Fibroblast of skin of right biceps (primary cell): ENCODE measurements around the gene JMJD1C.
A peak's percentile ranks its signal among the peaks of the same experiment; 100 is the strongest.
"Not testable (repeated sequence)": the region's sequence is repeated elsewhere in the genome, so short reads cannot be mapped to it uniquely, and the experiment has no call there.

Experiments used
- DNase-seq: peaks from one replicate; pipeline ENCODE4 v3.0.0-alpha.2; 2013

Gene JMJD1C

DNA sequence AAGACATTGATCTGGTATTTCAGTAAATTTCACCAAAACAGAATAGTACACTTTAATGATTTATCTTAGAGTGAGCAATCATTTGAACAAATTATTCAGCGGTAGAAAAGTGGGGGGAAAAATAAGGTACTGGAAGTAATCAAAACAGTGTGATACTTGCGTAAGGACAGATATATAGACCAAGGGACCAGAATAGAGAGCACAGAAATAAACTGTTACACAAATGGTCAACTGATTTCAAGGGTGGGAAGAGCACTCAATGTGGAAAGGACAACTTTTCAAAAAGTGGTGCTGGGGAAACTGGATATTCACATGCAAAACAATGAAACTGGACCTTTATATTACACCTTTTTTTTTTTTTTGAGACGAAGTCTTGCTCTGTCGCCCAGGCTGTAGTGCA lies 212.7 kb downstream of the JMJD1C start:
- DNase-seq = no peak

DNA sequence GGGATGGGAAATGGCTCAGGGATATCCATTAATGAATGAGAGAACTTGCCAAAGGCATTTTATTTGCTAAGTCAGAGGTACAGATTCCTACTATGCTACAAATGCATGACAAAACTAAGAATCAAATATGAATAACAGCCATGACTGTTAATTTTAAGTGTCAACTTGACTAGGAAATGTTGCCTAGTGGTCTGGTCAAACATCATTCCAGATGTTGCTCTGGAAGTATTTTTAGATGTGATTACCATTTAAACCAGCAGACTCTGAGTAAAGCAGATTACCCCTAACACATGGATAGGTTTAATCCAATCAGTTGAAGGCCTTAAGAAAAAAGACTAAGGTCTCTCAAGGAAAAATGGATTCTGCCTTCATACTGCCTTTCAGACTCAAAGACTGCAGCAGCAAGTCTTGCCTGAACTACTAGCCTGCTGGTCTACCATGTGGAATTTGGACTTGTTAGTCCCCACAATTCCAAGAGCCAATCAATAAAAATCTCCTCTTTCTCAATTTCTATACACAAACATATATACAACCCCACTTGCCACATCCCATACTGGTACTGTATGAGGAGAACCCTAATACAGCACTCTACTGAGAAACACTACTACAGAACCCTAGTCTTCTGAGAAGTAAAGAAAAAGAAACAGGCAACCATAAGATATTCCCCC lies 213.5 kb downstream of the JMJD1C start:
- DNase-seq = no peak

- no peak for DNase-seq
Measured at GRCh38 chr10:63250032-63250431, 215.7 kb downstream of the JMJD1C start.

DNA sequence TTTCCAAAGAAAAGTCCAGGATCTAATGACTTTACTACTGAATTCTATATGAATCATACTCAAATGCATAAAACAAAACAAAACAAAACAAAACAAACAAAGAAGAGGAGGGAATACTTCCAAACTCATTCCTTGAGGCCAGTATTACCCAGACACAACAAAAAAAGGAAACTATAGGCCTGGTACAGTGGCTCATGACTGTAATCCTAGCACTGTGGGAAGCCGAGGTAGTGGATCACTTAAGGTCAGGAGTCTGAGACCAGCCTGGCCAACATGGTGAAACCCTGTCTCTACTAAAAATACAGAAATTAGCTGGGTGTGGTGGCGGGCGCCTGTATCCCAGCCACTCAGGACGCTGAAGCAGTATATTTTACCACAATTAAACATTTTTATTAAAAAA lies 218.0 kb downstream of the JMJD1C start:
- no peak for DNase-seq

DNA sequence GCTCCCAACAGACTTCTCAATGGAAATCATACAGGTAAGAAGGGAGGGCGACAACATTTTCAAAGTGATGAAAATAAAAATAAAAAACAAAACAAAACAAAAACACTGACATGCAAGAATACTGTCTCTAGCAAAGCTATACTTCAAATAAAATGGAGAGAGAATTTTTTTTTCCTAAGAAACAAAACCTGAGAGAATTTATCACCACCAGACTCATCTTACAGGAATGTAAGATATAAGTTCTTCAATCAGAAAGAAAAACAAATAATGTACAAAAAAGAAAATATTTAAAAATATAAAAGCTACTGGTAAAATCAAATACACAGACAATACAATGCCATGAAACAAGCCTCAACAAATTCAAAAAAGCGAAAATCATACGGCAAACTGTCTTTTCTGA lies 219.4 kb downstream of the JMJD1C start:
- no peak for DNase-seq

- DNase-seq = no peak
Measured at GRCh38 chr10:63241841-63242281, 223.9 kb downstream of the JMJD1C start.

GRCh38 chr10:63240807-63241206 lies 225.0 kb downstream of the JMJD1C start:
- DNase-seq = no peak

DNA sequence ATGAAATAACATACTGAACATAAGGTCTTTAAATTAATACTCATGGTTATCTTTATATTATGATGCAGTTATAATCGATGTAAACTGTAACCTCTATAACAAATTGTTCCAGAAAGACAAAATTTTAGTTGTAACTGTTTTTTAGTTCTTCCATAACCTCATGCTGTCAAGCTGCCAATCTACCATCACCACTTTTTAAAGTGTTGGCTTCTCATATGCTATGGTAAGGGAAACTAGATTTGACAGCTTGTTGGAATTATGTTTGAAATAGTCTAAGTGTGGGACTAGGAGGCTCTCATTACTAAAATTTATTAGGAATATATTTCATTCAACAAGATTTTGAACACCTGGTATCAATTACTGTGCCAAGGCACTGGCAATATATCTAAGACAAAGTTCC lies 227.3 kb downstream of the JMJD1C start:
- DNase-seq = no peak

GRCh38 chr10:63237396-63237795 lies 228.4 kb downstream of the JMJD1C start:
- DNase-seq = no peak

DNA sequence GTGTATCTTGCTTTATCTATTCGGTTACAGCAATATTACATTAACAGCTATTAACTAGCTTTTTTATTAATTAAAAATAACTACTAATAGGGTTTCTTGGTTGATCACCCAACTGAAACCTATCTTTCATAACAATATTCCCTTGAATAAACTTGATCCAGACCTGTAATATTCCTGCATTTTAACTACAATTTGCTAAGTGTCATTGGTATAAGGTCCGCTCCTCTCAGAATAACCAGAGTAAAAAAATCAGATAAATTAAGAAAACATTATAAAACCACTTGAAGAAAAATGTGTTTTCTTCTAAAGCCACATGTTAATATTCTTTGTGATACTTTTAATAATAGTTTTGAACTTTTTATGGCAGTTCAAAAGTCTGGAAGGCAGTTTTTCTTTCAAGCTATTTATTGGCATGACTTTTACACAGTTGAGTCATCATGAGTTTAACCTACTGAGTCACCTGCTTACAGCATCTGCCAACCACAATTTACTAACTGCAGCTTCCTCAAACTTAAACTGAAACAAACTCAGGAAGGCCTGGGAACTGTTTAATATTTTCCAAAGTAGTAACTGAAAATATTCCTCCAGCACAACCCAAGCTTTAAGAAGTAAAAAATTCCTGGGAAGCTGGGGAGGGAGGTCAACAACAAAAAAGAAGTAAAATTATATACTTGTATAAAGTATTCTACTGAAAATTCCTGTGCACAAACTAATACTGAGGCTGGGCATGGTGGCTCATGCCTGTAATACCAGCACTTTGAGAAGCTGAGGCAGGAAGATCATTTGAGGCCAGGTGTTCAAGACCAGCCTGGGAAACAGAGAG lies 229.5 kb downstream of the JMJD1C start:
- DNase-seq = peak; percentile 92

DNA sequence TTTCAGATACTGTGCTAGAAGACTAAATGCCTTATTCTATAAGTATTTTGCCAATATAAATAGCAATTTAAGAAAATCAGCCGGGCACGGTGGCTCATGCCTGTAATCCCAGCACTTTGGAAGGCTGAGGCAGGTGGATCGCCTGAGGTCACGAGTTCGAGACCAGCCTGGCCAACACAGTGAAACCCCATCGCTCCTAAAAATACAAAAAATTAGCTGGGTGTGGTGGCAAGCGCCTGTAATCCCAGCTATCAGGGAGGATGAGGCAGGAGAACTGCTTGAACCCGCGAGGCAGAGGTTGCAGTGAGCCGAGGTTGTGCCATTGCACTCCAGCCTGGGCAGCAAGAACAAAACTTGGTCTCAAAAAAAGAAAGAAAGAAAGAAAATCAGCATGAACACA lies 230.6 kb downstream of the JMJD1C start:
- not testable (repeated sequence) for DNase-seq

DNA sequence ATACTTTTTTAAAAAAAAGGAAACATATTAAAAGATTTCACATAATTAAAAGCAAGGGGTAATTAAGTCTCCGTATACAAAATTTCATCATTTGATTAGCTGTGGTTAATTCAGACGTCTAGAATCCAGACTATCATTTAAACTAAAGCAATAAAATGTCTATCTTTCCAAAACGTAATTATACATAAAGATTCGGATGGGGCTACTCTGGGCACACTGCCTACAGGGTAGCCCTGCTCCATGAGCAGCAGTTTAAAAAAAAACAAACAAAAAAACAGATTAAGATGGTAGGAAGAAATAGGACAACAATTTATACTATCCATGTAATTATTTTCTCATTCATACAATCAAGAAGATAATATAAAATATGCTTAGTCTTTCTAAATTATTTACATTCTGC lies 236.6 kb downstream of the JMJD1C start:
- no peak for DNase-seq

DNA sequence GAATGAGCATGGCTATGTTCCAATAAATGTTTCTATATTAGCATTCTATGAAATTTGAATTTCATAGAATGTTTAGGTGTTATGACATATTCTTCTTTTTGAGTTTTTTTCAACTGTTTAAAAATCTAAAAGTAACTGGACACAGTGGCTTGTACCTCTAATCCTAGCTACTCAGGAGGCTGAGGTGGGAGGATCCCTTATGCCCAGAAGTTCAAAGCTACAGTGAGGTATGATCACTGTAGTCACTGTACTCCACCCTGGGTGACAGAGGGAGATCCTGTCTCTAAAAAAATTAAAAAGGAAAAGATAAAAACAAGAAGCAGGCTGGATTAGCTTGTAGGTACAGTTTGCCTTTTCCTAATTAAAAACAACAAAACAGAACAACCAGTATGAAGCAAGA lies 237.5 kb downstream of the JMJD1C start:
- DNase-seq = no peak

- DNase-seq = peak; percentile 26
Measured at GRCh38 chr10:63227207-63227895, 238.4 kb downstream of the JMJD1C start.

DNA sequence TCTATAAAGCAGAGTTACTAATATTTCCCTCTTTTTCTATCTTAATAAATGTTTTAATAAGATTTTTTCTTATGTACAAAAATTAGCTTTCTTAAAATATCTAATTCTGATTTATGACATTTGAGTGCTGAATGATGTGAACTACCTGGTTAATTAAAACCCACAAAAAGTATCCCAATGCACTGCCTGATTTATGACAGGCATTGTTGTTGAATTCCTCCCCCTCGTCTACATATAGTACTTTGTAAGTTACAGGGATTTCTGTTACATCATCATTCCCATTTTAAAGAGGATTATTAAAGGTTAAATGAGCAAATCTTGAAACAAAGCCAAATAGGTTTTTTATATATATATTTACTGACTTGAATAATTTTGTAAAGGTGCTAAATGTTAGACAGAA lies 241.5 kb downstream of the JMJD1C start:
- no peak for DNase-seq

- DNase-seq = no peak
Measured at GRCh38 chr10:63221950-63222349, 243.8 kb downstream of the JMJD1C start.

GRCh38 chr10:63219749-63220148 lies 246.0 kb downstream of the JMJD1C start:
- DNase-seq = no peak

- DNase-seq = peak; percentile 66
Measured at GRCh38 chr10:63217120-63217605, 248.6 kb downstream of the JMJD1C start.

DNA sequence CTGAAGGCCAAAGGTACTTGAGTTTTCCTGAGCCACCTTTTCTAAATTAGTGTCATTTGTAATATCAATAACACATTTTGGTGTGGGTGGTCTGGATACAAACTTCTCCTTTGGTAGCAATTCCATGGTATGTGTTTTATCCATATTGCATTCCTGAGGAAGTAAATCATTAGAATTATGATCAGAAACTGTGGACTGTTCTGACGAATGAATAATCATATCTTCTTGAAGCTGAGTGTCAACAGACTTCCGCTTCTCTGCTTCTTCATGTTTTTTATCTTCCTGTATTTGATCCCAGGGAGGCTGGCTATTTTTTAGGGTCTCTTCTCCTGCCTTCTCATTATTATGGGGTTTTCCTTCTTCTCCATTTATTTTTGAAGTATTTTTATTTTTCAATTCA lies 251.2 kb downstream of the JMJD1C start:
- DNase-seq = peak; percentile 59

- no peak for DNase-seq
Measured at GRCh38 chr10:63213489-63213888, 252.3 kb downstream of the JMJD1C start.

GRCh38 chr10:63210611-63211196 lies 255.1 kb downstream of the JMJD1C start:
- DNase-seq = no peak

GRCh38 chr10:63209705-63210104 lies 256.1 kb downstream of the JMJD1C start:
- DNase-seq = peak; percentile 62

- DNase-seq = peak; percentile 57
Measured at GRCh38 chr10:63208986-63209385, 256.8 kb downstream of the JMJD1C start.
